GM19455 (cell line): ENCODE data around the gene SPATA6.
"Not testable (repeated sequence)": the region's sequence is repeated elsewhere in the genome, so short reads cannot be mapped to it uniquely, and the experiment has no call there.

Experiments
- ATAC-seq: cut with Tn5 transposase; IDR thresholded peaks from one replicate; pipeline ENCODE4 v1.9.1; 2021; ENCODE audit not compliant: unreplicated experiment

The SPATA6 gene

DNA sequence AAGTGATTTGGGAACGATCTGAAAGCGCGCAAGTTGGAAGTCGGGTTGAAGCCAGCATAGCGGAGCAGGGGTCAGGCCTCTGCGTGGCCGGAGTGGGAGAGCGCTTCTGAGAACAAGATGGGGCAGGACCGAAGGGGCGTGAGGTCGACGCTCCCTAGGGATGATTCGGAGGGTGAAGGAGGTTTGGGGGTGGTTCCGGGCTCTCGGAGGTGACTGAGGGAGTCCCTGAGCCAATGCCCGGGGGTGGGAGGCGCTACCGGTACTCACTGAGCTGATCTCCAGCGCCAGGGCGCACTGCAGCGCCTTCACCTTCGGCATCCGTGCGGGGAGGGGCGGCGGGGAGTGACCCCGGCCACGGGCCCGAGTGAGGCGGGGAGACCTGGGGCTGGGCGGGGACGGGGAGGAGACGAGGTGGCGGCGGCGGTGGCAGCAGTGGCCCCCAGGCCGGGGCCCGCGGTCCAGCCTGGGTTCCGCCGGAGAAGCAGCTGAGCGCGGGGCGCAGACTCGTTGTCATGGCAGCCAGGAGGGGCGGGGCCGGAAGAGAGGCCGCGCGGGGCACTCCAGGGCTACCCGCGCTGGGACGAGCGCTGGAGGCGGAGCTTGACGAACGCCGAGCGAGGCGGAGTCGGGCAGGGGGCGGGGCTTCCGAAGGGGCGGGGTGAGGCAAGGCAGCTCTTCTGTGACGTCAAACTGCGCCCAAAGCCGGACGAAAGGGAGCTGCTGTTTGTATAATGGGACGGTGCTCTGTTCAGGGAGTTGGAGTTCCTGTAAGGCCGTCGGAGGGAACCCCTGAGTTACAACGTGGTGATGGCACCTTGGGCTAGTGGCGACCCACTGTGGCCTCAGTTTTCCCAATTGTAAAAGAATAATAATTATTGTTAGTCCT is at the start of gene SPATA6:
SPATA6 (minus strand) TSS at position 514 of the 886 bp plus-strand sequence; CDS start at position 318, 196 bp downstream.
- ATAC-seq: peak; percentile 99

DNA sequence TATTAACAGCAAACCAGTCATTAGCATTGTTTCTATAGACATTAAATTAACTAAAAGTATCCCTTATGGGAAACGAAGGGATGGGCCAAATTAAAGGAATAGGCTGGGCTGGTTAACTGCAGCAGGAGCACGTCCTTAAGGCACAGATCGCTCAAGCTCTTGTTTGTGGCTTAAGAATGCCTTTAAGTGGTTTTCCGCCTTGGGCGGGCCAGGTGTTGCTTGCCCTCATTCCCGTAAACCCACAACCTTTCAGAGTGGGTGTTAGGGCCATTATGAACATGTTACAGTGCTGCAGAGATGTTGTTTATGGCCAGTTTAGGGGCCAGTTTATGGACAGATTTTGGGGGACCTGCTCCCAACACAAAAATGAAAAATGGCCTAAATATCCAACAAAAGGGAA is 47.9 kb upstream of the SPATA6 start:
- not testable (repeated sequence) for ATAC-seq

DNA sequence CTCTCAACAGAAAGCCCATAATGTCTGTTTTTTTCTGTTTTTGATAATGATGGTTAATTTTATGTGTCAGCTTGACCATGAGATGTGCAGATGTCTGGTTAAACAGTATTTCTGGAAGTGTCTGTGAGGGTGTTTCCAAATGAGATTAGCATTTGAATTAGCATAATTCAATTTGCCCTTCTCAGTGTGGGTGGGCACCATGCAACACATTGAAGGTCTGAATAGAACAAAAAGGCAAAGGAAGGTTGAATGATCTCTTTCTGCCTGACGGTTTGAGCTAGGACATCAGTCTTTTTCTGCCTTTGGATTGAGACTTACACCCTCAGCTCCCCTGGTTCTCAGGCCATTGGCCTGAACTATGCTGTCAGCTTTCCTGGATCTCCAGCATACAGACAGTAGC is 34.9 kb upstream of the SPATA6 start:
- no peak for ATAC-seq

DNA sequence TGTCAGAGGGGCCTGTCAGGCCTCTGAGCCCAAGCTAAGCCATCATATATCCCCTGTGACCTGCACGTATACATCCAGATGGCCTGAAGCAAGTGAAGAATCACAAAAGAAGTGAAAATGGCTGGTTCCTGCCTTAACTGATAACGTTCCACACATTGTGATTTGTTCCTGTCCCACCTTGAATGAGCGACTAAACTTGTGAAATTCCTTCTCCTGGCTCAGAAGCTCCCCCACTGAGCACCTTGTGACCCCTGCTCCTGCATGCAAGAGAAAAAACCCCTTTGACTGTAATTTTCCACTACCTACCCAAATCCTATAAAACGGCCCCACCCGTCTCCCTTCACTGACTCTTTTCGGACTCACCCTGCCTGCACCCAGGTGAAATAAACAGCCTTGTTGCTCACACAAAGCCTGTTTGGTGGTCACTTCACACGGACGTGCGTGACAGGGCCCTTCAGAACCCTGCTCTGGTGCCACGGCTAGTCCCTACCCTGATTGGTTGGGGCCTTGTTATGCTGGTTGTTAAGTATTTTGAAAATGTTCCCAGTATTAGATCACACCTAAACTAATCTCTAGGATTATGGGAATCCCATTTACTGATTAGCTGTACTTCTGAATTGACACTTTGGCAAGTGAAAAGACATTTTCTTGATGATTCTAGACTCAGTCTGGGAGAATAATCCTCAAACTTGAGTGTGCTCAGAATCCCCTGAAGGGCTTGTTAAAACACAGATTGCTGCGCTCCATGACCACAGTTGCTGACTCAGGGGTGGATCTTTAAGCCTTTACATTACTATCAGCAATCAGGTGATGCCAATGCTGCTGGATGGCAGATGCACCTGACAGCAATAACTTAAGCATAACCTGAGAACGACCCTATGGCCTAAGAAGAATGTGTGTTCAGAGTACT is 28.8 kb upstream of the SPATA6 start:
- ATAC-seq: no peak

DNA sequence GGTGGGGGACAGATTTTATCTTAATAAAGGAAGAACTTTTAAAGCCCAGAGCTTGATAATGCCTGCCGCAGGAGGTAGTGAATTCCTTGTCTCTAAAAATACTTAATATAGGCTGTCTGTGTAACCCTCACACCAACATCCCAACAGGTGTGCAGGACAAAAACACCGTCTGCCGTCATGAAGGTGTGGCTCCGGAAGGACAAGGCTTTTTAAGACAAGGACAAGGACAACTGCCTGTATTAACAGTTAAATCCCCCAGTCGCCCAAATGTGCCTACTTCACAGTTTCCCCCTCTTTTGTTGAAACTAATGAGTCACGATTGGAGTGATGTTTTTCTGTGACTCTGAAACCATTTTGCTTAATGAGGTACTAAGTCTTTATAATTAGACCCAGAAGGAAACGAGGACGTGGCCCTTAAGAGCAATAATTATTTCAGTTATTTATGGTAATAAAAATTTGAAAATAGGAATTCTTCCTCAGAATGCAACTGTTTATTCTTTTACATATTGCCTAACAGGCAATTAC is 27.3 kb upstream of the SPATA6 start:
- ATAC-seq: no peak

DNA sequence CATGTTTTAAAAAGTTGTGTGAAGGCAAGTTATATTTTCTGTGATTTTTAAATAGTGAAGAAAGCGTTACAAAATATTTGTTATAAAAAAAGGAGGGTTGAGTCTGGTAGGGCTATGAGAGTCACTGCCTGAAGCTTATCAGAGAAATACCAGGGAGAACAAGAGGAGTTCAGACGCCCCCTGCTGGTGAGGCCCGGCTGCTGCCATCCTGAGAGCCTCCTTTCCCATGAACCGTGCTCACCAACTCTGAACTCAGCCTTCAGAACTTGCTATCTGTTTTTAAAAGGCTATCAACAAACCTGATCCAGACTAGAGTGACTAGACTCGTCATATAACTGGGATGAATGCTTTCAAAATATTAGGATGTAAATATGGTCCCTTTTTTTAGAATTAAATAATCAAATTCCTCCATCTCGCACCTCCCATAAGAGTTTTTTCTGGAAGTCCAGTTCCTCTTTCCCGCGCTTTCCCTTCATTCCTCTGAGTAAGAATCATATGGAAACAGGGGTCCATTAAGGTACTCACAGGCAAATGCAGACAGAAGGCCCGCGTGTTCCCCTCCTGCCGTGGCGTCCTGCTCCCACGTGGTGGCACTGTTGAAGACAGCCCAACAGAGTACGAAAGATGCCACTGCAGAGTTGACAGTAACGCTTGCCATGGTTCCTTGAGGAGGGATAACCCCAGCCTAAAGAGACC is 26.2 kb upstream of the SPATA6 start:
- ATAC-seq: peak; percentile 84

DNA sequence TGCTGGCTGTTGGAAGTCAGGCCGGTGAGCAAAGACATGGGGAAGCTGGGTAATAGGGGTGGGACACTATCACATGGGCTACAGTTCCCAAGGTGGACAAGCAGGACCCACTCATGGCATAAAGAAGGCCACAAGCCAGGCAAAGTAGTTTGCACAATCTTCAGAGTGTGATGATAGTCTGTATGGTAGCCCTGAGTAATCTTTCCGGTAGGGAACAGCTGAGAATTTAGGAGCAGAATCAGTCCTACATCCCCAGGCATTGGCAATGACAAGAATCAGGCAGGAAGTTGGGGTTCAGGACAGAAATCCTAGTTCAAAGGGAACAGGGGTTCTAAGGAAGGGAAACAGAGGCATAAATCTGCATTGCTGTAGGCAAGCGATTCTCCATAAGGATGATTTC is 23.9 kb upstream of the SPATA6 start:
- ATAC-seq: no peak

DNA sequence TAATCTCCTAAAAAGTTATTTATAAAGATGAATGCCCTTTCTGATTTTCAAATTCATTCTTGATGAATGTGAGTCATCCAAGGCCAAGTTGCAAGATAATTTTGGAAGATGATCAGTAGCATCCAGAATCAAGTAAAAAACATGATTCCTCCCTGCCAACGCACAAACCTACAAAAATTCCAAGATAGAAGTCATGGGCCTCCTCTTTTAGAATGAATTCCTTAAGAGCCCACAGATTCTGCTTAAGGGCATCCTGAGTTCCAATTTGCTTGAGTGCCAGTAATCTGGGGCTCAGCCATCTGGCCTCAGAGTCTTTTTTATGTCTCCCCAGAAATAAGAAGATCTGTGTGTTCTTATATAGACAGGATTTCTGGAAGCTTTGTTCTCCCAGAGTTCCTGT is 23.2 kb upstream of the SPATA6 start:
- ATAC-seq: no peak

DNA sequence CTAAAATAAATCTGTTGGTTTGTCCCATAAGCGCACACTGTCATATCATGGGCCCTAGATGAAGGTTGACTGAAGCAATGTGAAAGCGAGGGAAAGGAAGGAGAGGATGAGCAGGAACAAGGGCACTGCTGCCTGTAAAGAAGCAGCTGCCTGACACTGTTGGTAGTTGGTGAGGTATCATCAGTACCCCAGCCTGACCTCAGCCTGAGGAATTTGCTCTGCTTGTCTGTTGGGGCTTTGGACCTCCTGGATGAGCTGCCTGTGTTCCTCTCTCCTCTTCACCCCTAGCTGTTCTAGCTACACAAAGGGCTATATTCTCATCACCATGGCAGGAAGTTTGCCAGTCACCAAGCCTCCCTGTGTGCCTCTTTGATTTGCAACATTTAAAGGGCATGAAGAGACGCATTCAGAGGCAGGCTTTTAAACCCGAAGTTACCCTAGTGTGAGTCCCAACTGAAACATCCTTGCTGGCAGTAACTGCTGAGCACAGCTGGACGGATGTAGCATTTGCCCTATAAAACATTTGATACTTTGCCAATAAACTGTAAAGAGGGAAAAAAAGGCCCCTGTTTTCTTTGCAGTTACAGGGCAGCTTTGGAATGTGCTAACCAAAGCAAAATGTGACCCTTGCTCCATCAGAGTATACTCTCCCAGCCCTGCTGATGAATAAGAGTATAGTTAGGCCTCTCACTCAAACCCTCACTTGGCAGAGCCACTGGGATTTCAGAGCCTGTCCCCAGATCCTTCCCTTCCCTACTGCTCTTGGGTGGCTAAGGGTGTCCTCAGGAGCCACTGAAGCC is 22.2 kb upstream of the SPATA6 start:
- no peak for ATAC-seq

DNA sequence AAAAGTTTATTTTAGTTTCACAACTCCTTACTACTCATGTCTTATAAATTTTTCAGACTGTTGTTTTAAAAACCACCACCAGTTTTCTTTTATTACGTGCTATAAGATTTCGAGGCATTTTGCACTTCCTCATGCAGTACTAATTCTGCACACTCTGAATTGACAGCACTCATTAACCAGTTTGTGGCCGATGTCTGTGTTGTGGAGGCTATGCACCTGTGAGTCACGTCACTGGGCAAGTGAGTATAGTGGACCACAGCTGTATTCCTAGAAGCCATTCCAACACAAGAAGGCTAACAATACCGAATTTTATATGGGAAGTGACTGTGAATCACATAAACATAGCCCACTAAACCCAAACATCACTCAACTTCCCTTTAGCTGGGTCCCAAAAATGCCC is 21.0 kb upstream of the SPATA6 start:
- ATAC-seq: no peak

DNA sequence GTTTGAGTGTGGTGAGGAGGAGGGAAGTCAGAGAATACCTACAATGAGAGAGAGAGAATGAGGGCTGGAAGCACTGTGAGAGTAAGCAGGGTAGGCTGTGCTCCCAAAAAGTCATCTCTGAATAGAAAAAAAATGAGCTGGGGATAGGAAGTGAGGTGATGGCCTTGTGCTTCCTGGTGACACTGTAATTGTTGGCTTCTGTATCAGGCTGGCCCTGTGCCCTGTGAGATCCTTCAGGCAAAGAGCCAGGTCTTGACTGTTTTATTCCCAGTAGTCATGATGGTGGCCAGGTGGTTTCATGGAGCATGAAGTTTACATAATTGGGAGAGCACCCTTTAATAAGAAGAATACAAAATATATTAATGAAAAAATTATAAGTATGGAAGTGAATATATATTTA is 20.4 kb upstream of the SPATA6 start:
- no peak for ATAC-seq

DNA sequence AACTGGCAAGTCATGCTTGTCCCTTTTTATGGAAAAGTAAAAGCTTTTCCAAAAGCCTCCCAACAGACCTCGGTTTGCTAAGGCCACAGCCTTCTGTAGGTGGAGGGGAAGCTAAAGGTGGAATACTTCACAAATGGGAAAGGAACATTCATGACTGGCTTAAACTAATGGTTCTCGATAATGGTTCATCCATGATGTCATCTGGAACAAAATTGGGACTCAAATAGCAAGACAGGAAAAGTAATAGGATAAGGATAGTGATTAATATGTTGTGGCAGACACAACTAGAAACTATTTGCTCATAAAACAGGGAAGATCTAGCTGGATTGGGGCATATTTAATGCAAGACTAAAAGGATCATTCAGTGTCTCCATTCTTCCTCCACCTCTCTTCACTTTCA is 16.7 kb upstream of the SPATA6 start:
- ATAC-seq: no peak

DNA sequence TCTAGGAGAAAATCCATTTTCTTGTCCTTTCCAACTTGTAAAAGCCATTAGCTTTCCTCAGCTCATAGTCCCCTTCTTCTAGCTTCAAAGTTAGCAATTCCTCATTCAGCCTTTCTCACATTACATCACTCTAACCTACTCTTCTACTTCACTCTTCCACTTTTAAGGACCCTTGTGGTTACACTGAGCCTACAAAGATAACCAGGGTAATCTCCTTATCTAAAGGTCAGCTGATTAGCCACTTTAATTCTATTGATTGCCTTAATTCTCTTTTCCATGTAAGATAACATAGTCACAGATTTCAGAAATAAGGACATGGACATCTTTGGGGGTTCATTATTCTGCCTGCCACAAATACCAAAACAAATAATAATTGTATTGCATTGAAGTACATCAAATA is 8.5 kb upstream of the SPATA6 start:
- ATAC-seq: no peak

DNA sequence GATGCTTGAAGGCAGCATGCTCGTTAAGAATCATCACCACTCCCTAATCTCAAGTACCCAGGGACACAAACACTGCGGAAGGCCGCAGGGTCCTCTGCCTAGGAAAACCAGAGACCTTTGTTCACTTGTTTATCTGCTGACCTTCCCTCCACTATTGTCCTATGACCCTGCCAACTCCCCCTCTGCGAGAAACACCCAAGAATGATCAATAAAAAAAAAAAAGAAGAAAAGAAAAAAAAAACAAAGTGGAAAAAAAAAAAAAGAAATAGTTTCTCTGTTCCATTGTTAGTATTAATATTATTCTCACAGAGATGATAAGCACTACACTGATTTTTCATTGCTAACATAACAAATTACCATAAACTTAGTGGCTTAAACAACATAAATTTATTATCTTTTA is 8.0 kb upstream of the SPATA6 start:
- not testable (repeated sequence) for ATAC-seq

DNA sequence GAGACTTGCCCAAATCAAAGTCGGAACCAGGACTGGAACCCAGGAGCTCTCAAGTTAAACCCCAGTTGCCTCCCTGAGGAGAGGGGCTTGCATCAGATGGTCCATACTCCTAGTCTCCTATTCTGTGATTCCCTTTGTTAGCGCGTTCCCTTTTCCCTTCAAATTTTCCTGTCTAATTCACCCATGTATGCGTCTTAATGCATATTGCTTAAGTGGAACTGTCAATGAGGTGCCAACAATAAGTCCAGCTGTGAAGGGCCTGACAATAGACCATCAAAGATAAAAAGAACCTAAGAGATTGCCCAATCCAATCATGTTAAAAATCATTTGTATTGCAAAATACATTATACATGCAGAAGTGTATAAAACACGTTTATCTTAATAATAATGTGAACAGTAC is 634 bp upstream of the SPATA6 start:
- ATAC-seq: no peak

DNA sequence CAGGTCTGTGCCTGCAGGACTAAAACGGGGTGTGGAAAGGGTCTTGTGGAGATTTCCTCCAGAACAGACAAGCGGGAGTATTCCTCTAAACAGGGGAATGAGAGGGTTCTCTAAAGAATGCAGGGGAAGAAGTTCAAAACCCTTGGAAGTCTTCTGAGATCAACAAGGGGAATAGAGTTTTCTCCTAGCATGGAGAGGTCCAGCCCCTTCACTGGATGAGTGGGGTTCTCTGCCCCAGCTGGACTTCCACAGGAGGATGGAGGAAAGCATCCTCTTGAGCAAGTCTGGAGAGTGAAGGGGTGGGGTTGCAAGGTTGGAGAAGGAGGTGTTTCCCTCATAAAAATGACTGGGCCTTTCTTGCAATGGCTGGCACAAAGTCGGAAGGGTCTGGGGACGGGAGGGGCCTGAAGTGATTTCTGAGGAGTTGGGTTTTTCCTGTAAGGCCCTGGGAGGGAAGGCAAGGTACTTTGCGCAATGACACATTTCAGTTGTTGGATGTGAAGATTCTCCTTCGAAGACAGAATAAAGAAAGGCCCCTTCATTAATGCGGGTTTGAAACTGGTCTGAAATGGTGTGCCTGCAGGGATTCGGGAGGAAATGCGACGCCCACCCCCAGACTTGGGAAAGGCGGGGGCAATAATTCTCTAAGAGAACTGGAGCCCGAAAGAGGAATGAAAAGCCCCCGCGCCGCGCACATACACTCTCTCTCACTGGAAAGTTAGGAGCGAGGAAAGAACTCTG is 884 bp downstream of the SPATA6 start:
- ATAC-seq: no peak

DNA sequence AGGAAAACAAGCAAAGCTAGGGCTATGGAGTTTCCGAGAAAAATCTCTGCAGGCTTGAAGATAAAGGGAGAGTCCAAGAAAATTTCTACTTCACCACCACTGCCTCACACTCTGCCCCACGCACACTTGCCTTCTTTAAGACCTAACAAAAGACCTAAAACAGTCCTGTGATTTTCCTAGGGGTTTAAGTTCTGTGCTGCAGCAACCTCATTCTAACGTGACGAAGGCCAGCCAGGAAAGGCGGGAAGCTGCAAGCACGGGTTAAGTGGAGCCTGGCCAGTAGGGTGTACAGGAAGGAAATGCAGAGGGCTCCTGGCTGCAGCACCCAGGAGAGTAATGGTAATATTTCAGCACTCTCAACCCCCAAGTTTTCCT is 1.5 kb downstream of the SPATA6 start:
- no peak for ATAC-seq

DNA sequence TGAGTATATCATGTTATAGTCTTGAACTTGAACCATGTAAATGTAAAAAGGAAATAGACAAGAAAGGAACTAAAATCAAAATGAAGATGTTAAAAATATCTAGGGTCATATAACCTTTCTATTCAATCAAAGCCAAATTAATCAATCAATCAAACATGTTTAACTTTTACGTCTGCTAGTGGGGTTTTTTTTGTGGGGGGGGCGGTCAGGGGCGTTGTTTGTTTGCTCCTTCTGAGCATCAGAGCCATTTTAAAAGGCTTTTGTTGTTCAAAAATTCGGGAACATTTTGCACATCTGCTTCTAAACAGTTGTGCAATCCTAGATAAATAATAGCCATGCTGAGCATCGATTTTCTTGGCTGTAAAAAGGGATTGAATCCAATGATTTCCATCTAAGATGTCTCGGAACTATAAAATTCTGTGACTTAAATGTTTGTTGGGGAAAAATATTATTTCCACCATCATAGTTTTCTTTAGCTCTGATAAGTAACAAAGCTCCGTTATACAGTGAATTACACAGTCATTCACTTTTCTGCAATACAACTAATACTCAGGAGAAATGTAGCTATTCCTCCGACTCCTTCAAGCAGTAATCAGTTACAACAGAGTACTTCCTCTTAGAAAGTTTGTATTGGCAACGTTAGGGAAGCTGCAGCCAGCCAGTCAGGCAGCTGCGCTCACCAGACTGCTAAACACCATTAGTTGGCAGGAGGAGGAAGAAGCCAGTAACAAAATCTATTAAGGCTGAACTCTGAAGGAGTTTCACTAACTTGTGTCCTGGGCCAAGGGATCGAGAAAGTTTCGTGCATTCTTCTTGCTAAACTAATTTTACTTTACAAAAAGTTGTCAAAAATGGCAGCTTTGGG is 2.2 kb downstream of the SPATA6 start:
- no peak for ATAC-seq

DNA sequence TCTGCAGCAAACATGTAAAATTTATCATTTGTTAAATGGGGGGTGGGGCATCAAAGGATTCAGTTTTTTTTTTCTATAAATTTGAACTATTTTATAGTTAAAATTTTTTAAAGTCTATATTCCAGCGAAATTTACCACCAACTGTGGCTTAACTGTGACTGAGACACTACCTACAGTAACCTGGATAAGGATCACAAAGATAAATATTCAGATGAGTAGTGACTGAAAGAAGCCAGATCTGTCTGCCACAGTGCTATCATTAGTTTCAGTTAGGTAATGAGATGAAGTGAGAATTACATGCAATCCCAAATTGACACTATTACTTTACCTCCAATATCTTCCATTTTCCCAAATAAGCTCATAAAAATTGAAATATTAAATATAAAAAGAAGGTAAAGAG is 5.4 kb downstream of the SPATA6 start:
- no peak for ATAC-seq
